Mucosa of rectum (tissue), 2 donors: ENCODE data around the gene MITF.

Experiments used
- H3K27ac ChIP-seq, 2 donors: one replicate each; pipeline ENCODE4 v1.7.0; 2013; ENCODE audit warnings: inconsistent platforms in 2 of 2, low read depth in 2 of 2, low read length in 2 of 2
- H3K27me3 ChIP-seq, 2 donors: one replicate each; pipeline ENCODE4 v1.7.0; 2013; ENCODE audit warnings: low read length in 2 of 2; ENCODE audit not compliant: control insufficient read depth in 2 of 2, insufficient read depth in 2 of 2
- H3K36me3 ChIP-seq, 2 donors: one replicate each; pipeline ENCODE4 v1.7.0; 2013; ENCODE audit warnings: low read length in 2 of 2; ENCODE audit not compliant: control insufficient read depth in 2 of 2, insufficient read depth in 2 of 2
- H3K4me1 ChIP-seq, 2 donors: one replicate each; pipeline ENCODE4 v1.7.0; 2013; ENCODE audit warnings: low read length in 2 of 2, mild to moderate bottlenecking in 1 of 2; ENCODE audit not compliant: control insufficient read depth in 2 of 2, insufficient read depth in 2 of 2
- H3K4me3 ChIP-seq, 2 donors: one replicate each; pipeline ENCODE4 v1.7.0; 2013; ENCODE audit warnings: low read length in 2 of 2
- H3K9ac ChIP-seq, 2 donors: one replicate each; pipeline ENCODE4 v1.7.0; 2013; ENCODE audit warnings: low read length in 2 of 2, low read depth in 1 of 2, mild to moderate bottlenecking in 1 of 2
- H3K9me3 ChIP-seq, 2 donors: one replicate each; pipeline ENCODE4 v1.7.0; 2013; ENCODE audit warnings: low read length in 2 of 2; ENCODE audit not compliant: control insufficient read depth in 2 of 2
- donor health status: healthy.
- donor health status: Normal muscosa, but diverticular disease.

Gene MITF, protein sequence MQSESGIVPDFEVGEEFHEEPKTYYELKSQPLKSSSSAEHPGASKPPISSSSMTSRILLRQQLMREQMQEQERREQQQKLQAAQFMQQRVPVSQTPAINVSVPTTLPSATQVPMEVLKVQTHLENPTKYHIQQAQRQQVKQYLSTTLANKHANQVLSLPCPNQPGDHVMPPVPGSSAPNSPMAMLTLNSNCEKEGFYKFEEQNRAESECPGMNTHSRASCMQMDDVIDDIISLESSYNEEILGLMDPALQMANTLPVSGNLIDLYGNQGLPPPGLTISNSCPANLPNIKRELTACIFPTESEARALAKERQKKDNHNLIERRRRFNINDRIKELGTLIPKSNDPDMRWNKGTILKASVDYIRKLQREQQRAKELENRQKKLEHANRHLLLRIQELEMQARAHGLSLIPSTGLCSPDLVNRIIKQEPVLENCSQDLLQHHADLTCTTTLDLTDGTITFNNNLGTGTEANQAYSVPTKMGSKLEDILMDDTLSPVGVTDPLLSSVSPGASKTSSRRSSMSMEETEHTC

GRCh38 chr3:69739204-69740102 lies at the start of gene MITF:
Gene MITF, plus strand, starts transcription at chr3:69739464. Its CDS starts 134 bp downstream, at chr3:69739598.
- Histone ChIP-seq H3K27ac (peak within 1 kb of the TSS; percentile 61 to 73), H3K36me3 (no peaks in the 10 kb centered on the region), H3K4me1 (peaks cover 2 to 4% of the 10 kb centered on the region in 2 donors)

DNA sequence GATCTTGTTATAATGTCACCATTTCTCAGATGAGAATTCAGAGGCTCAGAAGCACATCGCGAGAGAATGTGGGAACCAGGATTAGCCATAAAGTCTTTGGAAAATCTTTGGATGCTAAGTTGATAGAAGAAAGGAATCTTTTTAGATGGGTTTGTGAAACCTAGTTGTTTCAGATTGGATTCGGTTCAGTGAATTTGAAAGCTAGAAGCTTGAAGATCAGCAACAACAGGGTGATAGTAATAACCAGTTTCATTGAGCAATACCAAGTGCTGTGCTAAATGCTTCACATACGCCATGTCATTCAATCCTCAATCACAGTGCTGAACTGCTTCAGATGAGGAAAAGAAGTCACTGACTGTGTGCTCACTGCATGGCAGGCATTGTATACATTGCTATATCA lies 47.4 kb upstream of the MITF start:
- Histone ChIP-seq H3K27ac (no peak overlapping the region), H3K4me3 (no peak overlapping the region), H3K9me3 (no peaks in the 10 kb centered on the region), H3K4me1 (no peaks in the 10 kb centered on the region), H3K9ac (no peak overlapping the region), H3K27me3 (no peaks in the 10 kb centered on the region), H3K36me3 (no peaks in the 10 kb centered on the region)

More at GRCh38 chr3:69739204-69740102, at the start of gene MITF:
- H3K27me3 ChIP-seq = peaks cover 0 to 2% of the 10 kb centered on the region in 2 donors
- no peaks in the 10 kb centered on the region for H3K9me3 ChIP-seq
- peak within 1 kb of the TSS; percentile 78 to 84 for H3K4me3 ChIP-seq
- H3K9ac ChIP-seq = peak within 1 kb of the TSS in 1 of 2 donors; percentile 72

DNA sequence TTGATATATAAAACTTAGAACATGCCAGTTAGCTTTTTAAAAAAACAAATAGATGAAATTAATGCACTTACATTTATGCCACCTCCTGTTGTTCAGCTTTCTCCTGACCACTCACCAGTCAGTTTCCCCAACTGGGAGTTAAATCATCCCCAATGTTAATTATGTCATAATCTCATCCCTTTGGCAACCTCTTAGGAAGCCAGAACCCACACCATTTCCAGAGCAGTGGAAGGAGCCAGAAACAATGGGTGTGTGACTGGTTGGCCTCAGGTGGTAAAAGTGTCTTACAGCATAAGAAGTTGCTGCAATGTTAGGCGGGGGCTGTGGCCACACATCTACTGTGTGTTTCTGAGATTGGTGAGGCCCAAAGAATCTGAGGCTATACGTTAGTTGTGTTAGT lies 46.5 kb upstream of the MITF start:
- Histone ChIP-seq H3K9ac (no peak overlapping the region), H3K27ac (no peak overlapping the region), H3K4me3 (no peak overlapping the region), H3K9me3 (no peaks in the 10 kb centered on the region), H3K27me3 (no peaks in the 10 kb centered on the region), H3K4me1 (no peaks in the 10 kb centered on the region), H3K36me3 (no peaks in the 10 kb centered on the region)

GRCh38 chr3:69695443-69695842 lies 43.8 kb upstream of the MITF start:
- Histone ChIP-seq H3K4me3 (no peak overlapping the region), H3K36me3 (no peaks in the 10 kb centered on the region), H3K9me3 (no peaks in the 10 kb centered on the region), H3K4me1 (no peaks in the 10 kb centered on the region), H3K27ac (no peak overlapping the region), H3K27me3 (no peaks in the 10 kb centered on the region), H3K9ac (no peak overlapping the region)

DNA sequence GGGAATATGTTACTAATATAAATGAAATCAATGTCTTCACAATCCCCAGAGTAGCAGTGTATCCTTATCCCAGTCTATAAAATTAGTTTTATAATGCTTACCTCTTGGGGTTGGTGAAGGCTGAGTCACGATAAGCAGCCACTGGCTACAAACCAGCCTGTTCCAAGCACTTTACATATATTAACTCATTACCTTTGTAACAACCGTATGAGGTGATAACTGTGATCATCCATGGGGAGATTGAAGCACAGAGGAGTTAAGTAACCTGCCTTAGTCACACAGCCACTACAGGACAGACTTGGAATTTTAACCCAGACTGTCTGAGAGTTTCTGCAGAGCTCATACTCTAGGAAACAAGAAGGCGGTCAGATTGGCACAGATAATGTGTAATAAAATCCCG lies 43.3 kb upstream of the MITF start:
- H3K4me3 ChIP-seq = no peak overlapping the region

DNA sequence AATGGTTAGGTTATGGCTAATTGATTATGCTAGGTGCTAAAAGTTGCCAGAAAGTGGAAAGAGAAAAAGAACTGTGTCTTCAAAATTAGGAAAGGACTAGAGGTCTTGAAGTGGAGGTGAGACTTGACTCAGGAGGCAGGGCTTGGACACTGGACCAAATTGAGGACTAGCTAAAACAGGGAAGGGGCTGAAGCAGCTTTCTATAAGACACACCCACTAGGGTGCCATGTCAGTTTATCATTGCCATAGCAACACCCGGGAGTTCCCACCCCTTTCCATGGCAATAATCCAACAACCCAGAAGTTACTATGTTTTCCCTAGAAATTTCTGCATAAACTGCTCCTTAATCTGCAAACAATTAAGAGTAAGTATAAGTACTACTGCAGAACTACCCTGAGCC lies 42.9 kb upstream of the MITF start:
- H3K9ac ChIP-seq = no peak overlapping the region
- H3K4me1 ChIP-seq = no peaks in the 10 kb centered on the region
- no peaks in the 10 kb centered on the region for H3K27me3 ChIP-seq
- H3K27ac ChIP-seq = no peak overlapping the region
- H3K4me3 ChIP-seq = no peak overlapping the region
- H3K36me3 ChIP-seq = no peaks in the 10 kb centered on the region
- peaks cover 0 to 4% of the 10 kb centered on the region in 2 donors for H3K9me3 ChIP-seq

More for the DNA sequence above, 43.3 kb upstream of the MITF start:
- Histone ChIP-seq H3K27ac (no peak overlapping the region), H3K4me1 (no peaks in the 10 kb centered on the region), H3K27me3 (no peaks in the 10 kb centered on the region), H3K9me3 (peaks cover 0 to 4% of the 10 kb centered on the region in 2 donors), H3K9ac (no peak overlapping the region), H3K36me3 (no peaks in the 10 kb centered on the region)

DNA sequence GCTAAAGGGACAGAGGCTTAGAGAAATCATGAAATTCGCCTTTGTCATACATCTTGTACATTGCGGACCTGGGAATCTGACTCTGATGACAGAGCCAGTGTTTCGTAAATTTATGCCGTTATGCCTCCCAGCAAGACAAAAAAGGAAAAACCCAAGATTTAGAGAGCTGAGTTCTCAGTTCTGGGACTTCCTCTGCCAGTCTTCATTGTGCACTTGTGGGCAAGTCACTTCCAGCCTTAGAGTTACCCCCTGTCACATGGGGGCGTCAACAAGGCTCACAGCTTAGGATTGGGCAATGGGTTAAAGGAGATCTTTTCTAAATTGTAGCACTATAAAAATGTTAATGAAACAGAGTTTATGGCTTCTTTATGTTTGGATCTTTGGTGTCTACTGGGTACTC lies 41.9 kb upstream of the MITF start:
- Histone ChIP-seq H3K27ac (no peak overlapping the region), H3K9me3 (peaks cover 0 to 4% of the 10 kb centered on the region in 2 donors), H3K4me1 (no peaks in the 10 kb centered on the region), H3K9ac (no peak overlapping the region), H3K36me3 (no peaks in the 10 kb centered on the region), H3K4me3 (no peak overlapping the region), H3K27me3 (no peaks in the 10 kb centered on the region)

GRCh38 chr3:69698728-69699127 lies 40.5 kb upstream of the MITF start:
- H3K4me1 ChIP-seq = no peaks in the 10 kb centered on the region
- no peak overlapping the region for H3K27ac ChIP-seq
- H3K4me3 ChIP-seq = no peak overlapping the region
- H3K27me3 ChIP-seq = no peaks in the 10 kb centered on the region
- H3K36me3 ChIP-seq = no peaks in the 10 kb centered on the region
- peaks cover 0 to 4% of the 10 kb centered on the region in 2 donors for H3K9me3 ChIP-seq
- H3K9ac ChIP-seq = no peak overlapping the region

DNA sequence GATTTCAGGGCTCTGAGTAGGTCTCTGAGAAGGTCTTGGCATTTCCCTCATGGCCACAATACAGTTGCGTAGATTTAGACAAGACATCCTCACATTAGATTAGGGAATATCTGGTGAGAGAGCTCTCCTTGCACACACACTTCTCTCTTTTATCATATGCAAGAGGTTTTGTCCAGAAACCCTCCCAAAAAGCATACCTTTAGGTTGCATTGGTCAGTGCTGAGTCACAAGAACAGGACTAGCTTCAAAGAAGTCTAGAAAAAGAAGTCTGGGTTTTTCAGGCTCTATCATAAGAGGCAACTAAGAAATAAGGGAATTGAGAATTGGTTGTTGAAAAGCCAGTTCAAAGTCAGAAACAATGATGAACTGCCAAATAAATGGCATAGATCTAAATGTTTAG lies 40.1 kb upstream of the MITF start:
- Histone ChIP-seq H3K27ac (no peak overlapping the region), H3K9me3 (peaks cover 0 to 4% of the 10 kb centered on the region in 2 donors), H3K36me3 (no peaks in the 10 kb centered on the region), H3K4me3 (no peak overlapping the region), H3K27me3 (no peaks in the 10 kb centered on the region), H3K4me1 (no peaks in the 10 kb centered on the region), H3K9ac (no peak overlapping the region)

DNA sequence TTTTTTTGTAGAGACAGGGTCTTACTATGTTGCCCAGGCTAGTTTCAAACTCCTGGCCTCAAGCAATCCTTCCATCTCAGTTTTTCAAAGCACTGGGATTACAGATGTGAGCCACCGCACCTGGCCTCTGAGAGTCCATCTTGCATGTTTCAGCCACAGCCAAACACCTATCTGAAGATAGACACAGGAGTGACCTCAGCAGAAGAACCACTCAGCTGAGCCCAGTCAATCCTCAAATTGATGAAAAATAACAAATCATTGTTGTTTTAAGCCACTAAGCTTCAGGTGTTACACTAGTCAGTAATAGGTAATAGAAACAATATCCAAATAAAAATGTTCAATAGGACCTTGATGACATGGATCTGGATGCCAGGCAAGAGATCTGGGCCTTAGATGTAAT lies 38.3 kb upstream of the MITF start:
- no peak overlapping the region for H3K9ac ChIP-seq
- H3K36me3 ChIP-seq = no peaks in the 10 kb centered on the region
- peaks cover 0 to 4% of the 10 kb centered on the region in 2 donors for H3K9me3 ChIP-seq
- H3K27me3 ChIP-seq = no peaks in the 10 kb centered on the region
- H3K4me3 ChIP-seq = no peak overlapping the region
- H3K4me1 ChIP-seq = no peaks in the 10 kb centered on the region
- no peak overlapping the region for H3K27ac ChIP-seq
